Astrocyte (in vitro differentiated cells and primary cell): ENCODE data around the gene CNOT3. TPM values are rescaled to one million over a fixed set of nuclear protein-coding genes. Genes with fewer than 3 reads are reported as not detected.

Source experiments
- DNase-seq: peaks from one replicate; pipeline ENCODE4 v3.0.0-alpha.2; 2010; ENCODE audit warnings: low read depth
- FAIRE-seq: peaks from 2 replicates; lab custom pipeline; 2011; peaks lifted over from hg19 to GRCh38; lab: Jason Lieb, UNC
- H2AFZ ChIP-seq: 2 replicates; pipeline ENCODE4 v1.6.0; 2012; ENCODE audit warnings: low read depth, low read length, inconsistent platforms
- H3K27ac ChIP-seq: 2 replicates; pipeline ENCODE4 v1.5.1; 2011; ENCODE audit warnings: low read depth, low read length, inconsistent platforms
- H3K27me3 ChIP-seq: 2 replicates; pipeline ENCODE4 v1.6.0; 2011; ENCODE audit warnings: low read length, inconsistent platforms; ENCODE audit not compliant: insufficient read depth
- H3K36me3 ChIP-seq: 2 replicates; pipeline ENCODE4 v1.5.1; 2011; ENCODE audit warnings: low read length, inconsistent platforms; ENCODE audit not compliant: insufficient read depth
- H3K4me1 ChIP-seq: 2 replicates; pipeline ENCODE4 v1.5.1; 2011; ENCODE audit warnings: low read length, inconsistent platforms; ENCODE audit not compliant: insufficient read depth
- H3K4me2 ChIP-seq: 2 replicates; pipeline ENCODE4 v1.6.0; 2012; ENCODE audit warnings: low read length, inconsistent platforms
- H3K4me3 ChIP-seq: 2 replicates; pipeline ENCODE4 v1.5.1; 2011; ENCODE audit warnings: low read depth, mild to moderate bottlenecking, low read length, inconsistent platforms; ENCODE audit not compliant: insufficient read depth
- H3K79me2 ChIP-seq: 2 replicates; pipeline ENCODE4 v1.6.0; 2012; ENCODE audit warnings: mild to moderate bottlenecking, low read length, inconsistent platforms; ENCODE audit not compliant: insufficient read depth
- H3K9ac ChIP-seq: 2 replicates; pipeline ENCODE4 v1.6.0; 2012; ENCODE audit warnings: mild to moderate bottlenecking, low read length, inconsistent platforms
- H3K9me3 ChIP-seq: 2 replicates; pipeline ENCODE4 v1.5.1; 2012; ENCODE audit warnings: low read depth, mild to moderate bottlenecking, low read length, inconsistent platforms; ENCODE audit not compliant: insufficient read depth
- H4K20me1 ChIP-seq: 2 replicates; pipeline ENCODE4 v1.6.0; 2012; ENCODE audit warnings: low read length, inconsistent platforms; ENCODE audit not compliant: insufficient read depth
- H3K27ac Mint-ChIP-seq: one replicate; pipeline ENCODE4 v1.8.0; 2021; ENCODE audit warnings: mild to moderate bottlenecking, mixed read lengths; ENCODE audit not compliant: unreplicated experiment
- H3K27me3 Mint-ChIP-seq: one replicate; pipeline ENCODE4 v1.8.0; 2021; ENCODE audit warnings: low read depth, mixed read lengths; ENCODE audit not compliant: unreplicated experiment
- H3K36me3 Mint-ChIP-seq: one replicate; pipeline ENCODE4 v1.8.0; 2021; ENCODE audit warnings: low read depth, mixed read lengths; ENCODE audit not compliant: unreplicated experiment
- H3K4me1 Mint-ChIP-seq: one replicate; pipeline ENCODE4 v1.8.0; 2021; ENCODE audit warnings: low read depth, mixed read lengths; ENCODE audit not compliant: unreplicated experiment
- H3K4me3 Mint-ChIP-seq: one replicate; pipeline ENCODE4 v1.8.0; 2021; ENCODE audit warnings: mild to moderate bottlenecking, moderate library complexity, mixed read lengths; ENCODE audit not compliant: unreplicated experiment
- H3K9me3 Mint-ChIP-seq: one replicate; pipeline ENCODE4 v1.8.0; 2021; ENCODE audit warnings: mild to moderate bottlenecking, mixed read lengths; ENCODE audit not compliant: unreplicated experiment
- CTCF ChIP-seq: IDR thresholded peaks from 2 replicates; pipeline ENCODE4 v1.5.1; 2011; ENCODE audit warnings: low read depth, mild to moderate bottlenecking, inconsistent platforms, low read length, moderate library complexity; ENCODE audit not compliant: insufficient read depth
- EZH2 ChIP-seq: IDR thresholded peaks from 2 replicates; pipeline ENCODE4 v1.6.1; 2012; ENCODE audit warnings: mild to moderate bottlenecking, low read length, inconsistent platforms; ENCODE audit not compliant: insufficient read depth
- total RNA-seq: library from RNA; stranded (reverse); gene quantifications from 2 replicates; pipeline ENCODE4 v1.2.1, GENCODE V29; 2021

CNOT3 gene
- total RNA-seq, 1 donor from 2014 or later: 39.2 TPM

- H3K4me1 Mint-ChIP-seq: no peaks in the 10 kb centered on the region
- TF ChIP-seq CTCF (no peak), EZH2 (no peak)
These were observed 13.9 kb upstream of the CNOT3 start for GRCh38 chr19:54123682-54124081.

GRCh38 chr19:54124393-54124792 is 13.2 kb upstream of the CNOT3 start:
- no peaks in the 10 kb centered on the region for H3K9me3 ChIP-seq
- H3K27ac ChIP-seq: no peak overlapping the region
- H3K4me3 ChIP-seq: no peak overlapping the region
- H3K36me3 ChIP-seq: peaks cover 4% of the 10 kb centered on the region
- H2AFZ ChIP-seq: no peak overlapping the region
- no peak overlapping the region for H3K4me2 ChIP-seq
- FAIRE-seq (no peak), DNase-seq (no peak)
- no peaks in the 10 kb centered on the region for H3K27me3 ChIP-seq
- peaks cover 12% of the 10 kb centered on the region for H3K36me3 Mint-ChIP-seq
- H3K4me1 ChIP-seq: no peaks in the 10 kb centered on the region
- peak overlapping the region; percentile 26 for H3K27ac Mint-ChIP-seq
- H3K79me2 ChIP-seq: no peaks in the 10 kb centered on the region
- H3K9me3 Mint-ChIP-seq: no peaks in the 10 kb centered on the region
- H3K4me1 Mint-ChIP-seq: no peaks in the 10 kb centered on the region
- no peaks in the 10 kb centered on the region for H3K27me3 Mint-ChIP-seq
- no peaks in the 10 kb centered on the region for H4K20me1 ChIP-seq
- TF ChIP-seq CTCF: no peak
- no peak for TF ChIP-seq EZH2
- H3K4me3 Mint-ChIP-seq: no peak overlapping the region
- H3K9ac ChIP-seq: no peak overlapping the region

More at GRCh38 chr19:54123682-54124081, 13.9 kb upstream of the CNOT3 start:
- no peaks in the 10 kb centered on the region for H3K9me3 Mint-ChIP-seq
- H3K4me3 ChIP-seq: no peak overlapping the region
- H3K27me3 Mint-ChIP-seq: no peaks in the 10 kb centered on the region
- H3K27ac Mint-ChIP-seq: no peak overlapping the region
- FAIRE-seq: no peak
- H3K36me3 Mint-ChIP-seq: peaks cover 12% of the 10 kb centered on the region
- no peak overlapping the region for H3K4me2 ChIP-seq
- H3K9ac ChIP-seq: no peak overlapping the region
- no peak for DNase-seq
- H3K27me3 ChIP-seq: no peaks in the 10 kb centered on the region
- H3K79me2 ChIP-seq: no peaks in the 10 kb centered on the region
- H2AFZ ChIP-seq: no peak overlapping the region
- H3K4me3 Mint-ChIP-seq: no peak overlapping the region
- no peaks in the 10 kb centered on the region for H3K9me3 ChIP-seq
- H4K20me1 ChIP-seq: no peaks in the 10 kb centered on the region
- no peaks in the 10 kb centered on the region for H3K4me1 ChIP-seq
- peaks cover 6% of the 10 kb centered on the region for H3K36me3 ChIP-seq
- H3K27ac ChIP-seq: no peak overlapping the region

- FAIRE-seq: no peak
- peaks cover 13% of the 10 kb centered on the region for H3K36me3 Mint-ChIP-seq
- H3K36me3 ChIP-seq: peaks cover 4% of the 10 kb centered on the region
These were observed 11.8 kb upstream of the CNOT3 start for GRCh38 chr19:54125713-54126112.

More at GRCh38 chr19:54125713-54126112, 11.8 kb upstream of the CNOT3 start:
- Mint-ChIP-seq H3K4me3 (peak overlapping the region; percentile 34), H3K9me3 (no peaks in the 10 kb centered on the region), H3K27me3 (no peaks in the 10 kb centered on the region), H3K4me1 (no peaks in the 10 kb centered on the region), H3K27ac (no peak overlapping the region)
- Histone ChIP-seq H3K79me2 (no peaks in the 10 kb centered on the region), H3K4me2 (no peak overlapping the region), H3K9me3 (no peaks in the 10 kb centered on the region), H2AFZ (no peak overlapping the region), H3K4me1 (no peaks in the 10 kb centered on the region), H3K9ac (no peak overlapping the region), H4K20me1 (no peaks in the 10 kb centered on the region), H3K27ac (no peak overlapping the region), H3K27me3 (no peaks in the 10 kb centered on the region), H3K4me3 (no peak overlapping the region)
- DNase-seq: no peak
- TF ChIP-seq EZH2: no peak
- no peak for TF ChIP-seq CTCF
